ENCODE data around the gene EFNA3.

The EFNA3 gene

DNA sequence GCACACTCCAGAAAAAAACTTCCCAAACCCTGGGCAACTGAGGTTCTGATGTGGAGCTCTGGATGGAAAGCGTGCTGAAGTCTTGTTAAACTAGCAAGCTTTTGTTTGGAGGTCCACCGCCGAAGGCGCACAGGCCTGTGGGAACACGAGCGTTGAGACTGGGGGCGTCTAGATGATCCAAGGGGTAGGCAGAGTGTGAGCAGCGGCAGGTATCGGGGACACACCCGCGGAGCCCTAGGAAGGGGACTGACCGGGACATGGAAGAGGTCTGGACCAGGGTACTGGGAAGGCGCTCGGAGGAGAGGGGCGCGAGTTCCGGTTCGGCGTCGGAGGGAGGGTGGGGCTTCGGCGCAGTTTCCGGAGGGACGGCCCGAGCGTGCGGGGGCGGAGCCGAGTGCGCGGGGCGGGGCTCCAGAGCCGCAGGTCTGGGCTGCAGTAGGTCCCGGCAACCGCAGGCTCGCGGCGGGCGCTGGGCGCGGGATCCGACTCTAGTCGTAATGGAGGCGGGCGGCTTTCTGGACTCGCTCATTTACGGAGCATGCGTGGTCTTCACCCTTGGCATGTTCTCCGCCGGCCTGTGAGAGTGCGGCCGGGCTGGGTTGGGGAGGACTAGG is 56.9 kb downstream of the EFNA3 start, which contains the start of gene SLC50A1:
Gene SLC50A1 (plus strand): TSS at position 438 of the 614 bp plus-strand sequence. CDS start 60 bp downstream, at position 498.
- DNase-seq = peak; percentile 94

DNA sequence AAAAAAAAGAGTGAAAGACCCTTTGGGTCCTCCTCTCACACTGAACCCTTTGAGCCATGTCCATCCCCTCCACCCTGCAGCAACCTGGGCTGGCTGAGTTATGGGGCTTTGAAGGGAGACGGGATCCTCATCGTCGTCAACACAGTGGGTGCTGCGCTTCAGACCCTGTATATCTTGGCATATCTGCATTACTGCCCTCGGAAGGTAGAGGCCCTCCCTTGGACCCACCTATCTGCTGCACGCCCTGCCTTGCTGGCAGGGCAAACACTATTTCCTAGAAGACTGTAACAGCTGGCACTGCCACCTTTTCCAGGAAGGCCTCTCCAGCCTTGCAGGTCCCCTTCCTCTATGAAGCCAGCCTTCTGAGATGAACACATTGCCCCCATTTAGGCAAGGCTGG is 58.1 kb downstream of the EFNA3 start:
- DNase-seq = no peak

Measured in NCI-H226 (cell line).